A549 treated with Mapracorat at 1 μM for 4 hours (cell line): ENCODE measurements around the gene KRT222. TPM values are rescaled to one million over a fixed set of nuclear protein-coding genes. Genes with fewer than 3 reads are reported as not detected.

ENCODE experiments used
- total RNA-seq: library from RNA; stranded (reverse); fragments of 200-300 nt; extraction: Qiagen RNA extraction; gene quantifications from 5 replicates; pipeline ENCODE4 v1.2.3, GENCODE V29; 2022

Gene KRT222
- 0.34 to 0.63 TPM (median 0.37 TPM) in 5 replicates for total RNA-seq

GRCh38 chr17:40664582-40665333 lies at the start of gene KRT222:
Gene KRT222, minus strand, starts transcription at chr17:40665177. Its CDS starts 78 bp downstream, at chr17:40665099.

GRCh38 chr17:40703652-40704051 lies 38.7 kb upstream of the KRT222 start, which contains the start of gene KRT24:
Gene KRT24, minus strand, starts transcription at chr17:40703752. Its CDS starts 59 bp downstream, at chr17:40703693.

GRCh38 chr17:40647624-40648383 lies 17.2 kb downstream of the KRT222 start, which contains the start of gene SMARCE1:
Gene SMARCE1, minus strand, starts transcription at chr17:40647818. Its CDS starts 2,016 bp downstream, at chr17:40645802.

Other genes with a start within 250 kb of the KRT222 start
- gene TOP2A, start 247.3 kb downstream of the KRT222 start, total RNA-seq: 192 to 232 TPM (median 208 TPM) in 5 replicates
- 2,173 to 2,922 TPM (median 2,805 TPM) in 5 replicates for gene IGFBP4, start 221.7 kb downstream of the KRT222 start, total RNA-seq
- 196 to 254 TPM (median 237 TPM) in 5 replicates for gene TNS4, start 163.6 kb downstream of the KRT222 start, total RNA-seq
- 0.94 to 1.3 TPM (median 1.2 TPM) in 5 replicates for gene CCR7, start 99.7 kb downstream of the KRT222 start, total RNA-seq
- gene SMARCE1, start 17.4 kb downstream of the KRT222 start, total RNA-seq: 106 to 111 TPM (median 108 TPM) in 5 replicates
- gene KRT24, start 38.6 kb upstream of the KRT222 start, total RNA-seq: not detected in 5 replicates
- not detected in 5 replicates for gene KRT25, start 90.2 kb upstream of the KRT222 start, total RNA-seq
- gene KRT26, start 107.0 kb upstream of the KRT222 start, total RNA-seq: not detected in 5 replicates
- 0.19 TPM in 1 of 5 replicates, not detected in the others for gene KRT27, start 117.4 kb upstream of the KRT222 start, total RNA-seq
- gene KRT28, start 134.8 kb upstream of the KRT222 start, total RNA-seq: not detected in 5 replicates
- gene KRT10, start 157.4 kb upstream of the KRT222 start, total RNA-seq: 70.6 to 111 TPM (median 103 TPM) in 5 replicates
- not detected in 5 replicates for gene KRT12, start 202.0 kb upstream of the KRT222 start, total RNA-seq
- 0.17 to 0.45 TPM (median 0.26 TPM) in 5 replicates for gene KRT20, start 220.1 kb upstream of the KRT222 start, total RNA-seq